ENCODE results near the gene GRM7. TPM values are rescaled to one million over a fixed set of nuclear protein-coding genes. Genes with fewer than 3 reads are reported as not detected.

GRM7 gene
- total RNA-seq, 1 experiment from 2014 or later, result 0.28 TPM

DNA sequence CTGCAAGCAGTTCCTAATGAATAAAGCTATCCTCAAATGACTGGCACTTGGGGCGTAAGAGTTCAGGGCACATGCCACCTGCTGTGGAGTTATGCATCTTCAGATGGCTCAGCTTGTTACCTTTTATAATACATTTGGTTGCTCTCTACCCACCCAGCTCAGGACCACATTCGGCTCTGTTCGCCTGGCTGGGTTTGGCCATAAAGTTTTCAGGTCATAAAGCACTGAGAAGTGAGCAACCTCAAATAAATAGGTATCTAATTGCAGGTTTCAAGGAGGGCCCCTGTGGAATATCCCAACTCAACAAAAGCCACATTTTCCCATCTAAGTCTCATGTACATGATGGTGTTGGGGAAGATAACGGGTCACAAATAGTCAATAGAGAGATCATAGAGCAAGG lies 727.3 kb downstream of the GRM7 start:
- H4K5ac ChIP-seq (ENCODE audit: insufficient read length, low read depth, low read length), result no peak overlapping the region
- H3K23ac ChIP-seq (ENCODE audit: insufficient read length, low read depth, low read length), result no peak overlapping the region
- H2BK20ac ChIP-seq (ENCODE audit: low read depth, low read length, poor library complexity, severe bottlenecking), result no peak overlapping the region
- H4K91ac ChIP-seq (ENCODE audit: insufficient read length, low read depth, low read length), result no peak overlapping the region
- H3K4me2 ChIP-seq (ENCODE audit: insufficient read depth, insufficient read length, low read length), result no peak overlapping the region
- Mint-ChIP-seq H3K27me3 (ENCODE audit: low read depth) (no peaks in the 10 kb centered on the region), H3K4me3 (no peak overlapping the region), H3K36me3 (ENCODE audit: insufficient read depth in 1 of 3, low read depth in 3 of 3) (no peaks in the 10 kb centered on the region), H3K4me1 (peaks cover 2 to 4% of the 10 kb centered on the region in 2 experiments; a peak in 1 of 4 replicates), H3K27ac (no peak overlapping the region), H3K9me3 (no peaks in the 10 kb centered on the region)
- H3K23me2 ChIP-seq (ENCODE audit: insufficient read length, low read depth, low read length, poor library complexity, severe bottlenecking), result no peaks in the 10 kb centered on the region
- H3T11ph ChIP-seq (ENCODE audit: low read length), result no peak overlapping the region
- no peak overlapping the region for H3K9ac ChIP-seq (ENCODE audit: extremely low read depth, insufficient read length, low read length)
- H3K4ac ChIP-seq (ENCODE audit: low read depth, low read length), result no peak overlapping the region
- no peak overlapping the region for H3K18ac ChIP-seq (ENCODE audit: insufficient read length, low read depth, low read length)
- no peak overlapping the region for H2BK15ac ChIP-seq (ENCODE audit: low read depth, low read length)
- no peak overlapping the region for H3K14ac ChIP-seq (ENCODE audit: insufficient read depth, low read length)
- no peaks in the 10 kb centered on the region for H3K79me2 ChIP-seq (ENCODE audit: insufficient read depth, low read length)
- H2AFZ ChIP-seq (ENCODE audit: low read length), result no peak overlapping the region
- H3K79me1 ChIP-seq (ENCODE audit: insufficient read depth, low read depth, low read length, poor library complexity, severe bottlenecking), result no peaks in the 10 kb centered on the region
- H3K56ac ChIP-seq (ENCODE audit: insufficient read length, low read depth, low read length), result no peak overlapping the region
- H2BK12ac ChIP-seq (ENCODE audit: insufficient read length, low read depth, low read length), result no peak overlapping the region
- H4K8ac ChIP-seq (replicated peaks; ENCODE audit: insufficient read length, low read depth, low read length), result no peak overlapping the region
- no peaks in the 10 kb centered on the region for H3K27me3 ChIP-seq (ENCODE audit: insufficient read depth, low read length)
- no peaks in the 10 kb centered on the region for H4K20me1 ChIP-seq (ENCODE audit: control insufficient read depth, insufficient read depth, insufficient read length)
- H2AK5ac ChIP-seq (ENCODE audit: insufficient read length, low read length), result no peak overlapping the region
- no peaks in the 10 kb centered on the region for H3K9me3 ChIP-seq (ENCODE audit: control insufficient read depth, low read depth, low read length)
- no peak overlapping the region for H2BK5ac ChIP-seq (ENCODE audit: insufficient read length, low read length)
- WGBS (ENCODE audit: extremely low coverage, insufficient read length, low lambda C conversion rate), result no CpG with 5 or more reads among the region's 4 CpGs
- no peak overlapping the region for H2BK120ac ChIP-seq (ENCODE audit: low read depth, low read length, poor library complexity, severe bottlenecking)
- DNase-seq, result no peak
- H3K27ac ChIP-seq (ENCODE audit: insufficient read length, low read depth, low read length), result no peak overlapping the region
- TF ChIP-seq, protein P1, sequence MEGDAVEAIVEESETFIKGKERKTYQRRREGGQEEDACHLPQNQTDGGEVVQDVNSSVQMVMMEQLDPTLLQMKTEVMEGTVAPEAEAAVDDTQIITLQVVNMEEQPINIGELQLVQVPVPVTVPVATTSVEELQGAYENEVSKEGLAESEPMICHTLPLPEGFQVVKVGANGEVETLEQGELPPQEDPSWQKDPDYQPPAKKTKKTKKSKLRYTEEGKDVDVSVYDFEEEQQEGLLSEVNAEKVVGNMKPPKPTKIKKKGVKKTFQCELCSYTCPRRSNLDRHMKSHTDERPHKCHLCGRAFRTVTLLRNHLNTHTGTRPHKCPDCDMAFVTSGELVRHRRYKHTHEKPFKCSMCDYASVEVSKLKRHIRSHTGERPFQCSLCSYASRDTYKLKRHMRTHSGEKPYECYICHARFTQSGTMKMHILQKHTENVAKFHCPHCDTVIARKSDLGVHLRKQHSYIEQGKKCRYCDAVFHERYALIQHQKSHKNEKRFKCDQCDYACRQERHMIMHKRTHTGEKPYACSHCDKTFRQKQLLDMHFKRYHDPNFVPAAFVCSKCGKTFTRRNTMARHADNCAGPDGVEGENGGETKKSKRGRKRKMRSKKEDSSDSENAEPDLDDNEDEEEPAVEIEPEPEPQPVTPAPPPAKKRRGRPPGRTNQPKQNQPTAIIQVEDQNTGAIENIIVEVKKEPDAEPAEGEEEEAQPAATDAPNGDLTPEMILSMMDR (conservative IDR thresholded peaks at IDR 0.05), result no peak
- no peaks in the 10 kb centered on the region for H3K4me1 ChIP-seq (ENCODE audit: insufficient read depth, low read length)
